ENCODE results near the gene MAML3. TPM values are rescaled to one million over a fixed set of nuclear protein-coding genes. Genes with fewer than 3 reads are reported as not detected.

The MAML3 gene
- total RNA-seq, 1 experiment from 2014 or later: 20.8 TPM

DNA sequence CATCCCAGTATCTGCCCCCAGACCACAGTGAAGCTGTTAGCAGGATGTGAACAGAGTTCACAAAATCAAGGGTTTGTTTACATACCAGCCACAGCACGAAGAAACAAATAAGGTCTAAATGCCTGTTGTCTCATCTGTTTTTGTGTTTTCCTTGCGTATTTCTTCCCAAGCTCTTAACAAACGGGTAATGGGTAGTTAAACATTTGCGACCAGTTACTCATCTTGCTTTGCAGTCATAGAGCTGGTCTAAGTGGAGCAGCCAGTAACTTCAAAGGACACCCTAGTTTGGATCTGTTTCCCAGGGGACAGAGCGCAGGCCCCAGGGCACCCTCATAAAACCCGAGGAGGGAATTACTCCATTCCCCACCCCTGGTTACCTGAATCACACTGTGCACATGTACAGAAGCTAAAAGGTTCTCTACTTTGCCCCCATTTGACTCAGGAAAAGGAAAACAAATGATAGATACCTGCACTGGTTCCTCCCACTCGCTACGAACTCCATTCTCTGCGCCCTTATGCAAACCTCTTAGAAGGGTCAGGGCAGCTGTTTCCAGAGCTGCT, 68.8 kb downstream of the MAML3 start:
- Histone ChIP-seq H3K27ac (ENCODE audit: low read length) (no peak overlapping the region), H3K9me2 (replicated peaks; ENCODE audit: insufficient read depth, low read length) (no peaks in the 10 kb centered on the region), H3K9me3 (ENCODE audit: low read length) (no peaks in the 10 kb centered on the region), H3K9ac (ENCODE audit: low read length) (no peak overlapping the region), H3K36me3 (ENCODE audit: insufficient read depth, low read length) (no peaks in the 10 kb centered on the region), H3K4me1 (ENCODE audit: low read length) (peaks cover 23% of the 10 kb centered on the region), H4K20me1 (ENCODE audit: insufficient read depth, low read depth, low read length) (no peaks in the 10 kb centered on the region), H3K4me3 (ENCODE audit: low read length) (no peak overlapping the region), H3K79me2 (ENCODE audit: low read length) (peaks cover 91% of the 10 kb centered on the region), H3K4me2 (ENCODE audit: low read depth, low read length, poor library complexity, severe bottlenecking) (no peak overlapping the region), H2AFZ (ENCODE audit: low read length) (no peak overlapping the region), H3K27me3 (ENCODE audit: low read length) (no peaks in the 10 kb centered on the region)
- no peak for DNase-seq

DNA sequence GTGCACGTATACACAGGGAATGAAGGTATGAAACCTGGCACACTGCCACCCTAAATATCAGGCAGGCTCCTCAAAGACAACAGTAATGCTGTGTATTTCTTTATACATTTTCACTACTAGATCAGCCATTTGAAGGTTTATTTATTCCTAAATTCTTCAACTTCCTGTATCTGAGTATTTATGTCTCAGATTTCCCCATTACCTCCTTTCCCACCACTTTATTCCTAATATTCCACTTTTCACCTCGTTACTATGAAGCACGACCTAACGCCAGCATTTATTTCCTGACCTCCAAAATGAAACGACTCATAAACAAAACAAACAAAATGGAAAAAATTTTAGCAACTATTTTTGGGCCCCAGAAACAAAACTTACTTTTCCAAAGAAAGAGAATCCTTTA, 69.6 kb downstream of the MAML3 start:
- H3K36me3 ChIP-seq (ENCODE audit: insufficient read depth, low read length): no peaks in the 10 kb centered on the region
- peaks cover 91% of the 10 kb centered on the region for H3K79me2 ChIP-seq (ENCODE audit: low read length)
- no peaks in the 10 kb centered on the region for H3K27me3 ChIP-seq (ENCODE audit: low read length)
- H3K9ac ChIP-seq (ENCODE audit: low read length): no peak overlapping the region
- H2AFZ ChIP-seq (ENCODE audit: low read length): no peak overlapping the region
- no peak overlapping the region for H3K27ac ChIP-seq (ENCODE audit: low read length)
- H3K4me1 ChIP-seq (ENCODE audit: low read length): peaks cover 30% of the 10 kb centered on the region
- no peak overlapping the region for H3K4me2 ChIP-seq (ENCODE audit: low read depth, low read length, poor library complexity, severe bottlenecking)
- no peaks in the 10 kb centered on the region for H3K9me2 ChIP-seq (replicated peaks; ENCODE audit: insufficient read depth, low read length)
- H4K20me1 ChIP-seq (ENCODE audit: insufficient read depth, low read depth, low read length): no peaks in the 10 kb centered on the region
- no peaks in the 10 kb centered on the region for H3K9me3 ChIP-seq (ENCODE audit: low read length)
- no peak for DNase-seq
- H3K4me3 ChIP-seq (ENCODE audit: low read length): no peak overlapping the region

DNA sequence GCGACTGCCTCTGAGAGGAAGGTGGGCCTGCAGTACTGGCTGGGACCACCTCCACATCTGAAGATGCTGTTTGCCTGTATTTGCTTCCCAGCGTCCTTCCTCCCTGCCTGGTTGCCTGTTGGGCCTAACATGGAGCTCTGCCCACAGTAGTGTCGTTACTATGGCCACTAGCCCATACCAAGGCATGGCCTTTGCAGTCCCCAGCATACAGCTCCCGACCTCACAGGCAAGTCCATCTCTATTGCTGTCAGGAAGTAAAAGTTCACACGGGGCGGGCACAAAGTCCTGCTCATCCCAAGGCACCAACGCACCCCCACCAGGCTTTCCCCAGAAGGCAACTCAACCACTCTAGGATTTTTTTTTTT, 71.6 kb downstream of the MAML3 start:
- no peaks in the 10 kb centered on the region for H3K36me3 ChIP-seq (ENCODE audit: insufficient read depth, low read length)
- H3K9me3 ChIP-seq (ENCODE audit: low read length): no peaks in the 10 kb centered on the region
- no peak overlapping the region for H3K4me2 ChIP-seq (ENCODE audit: low read depth, low read length, poor library complexity, severe bottlenecking)
- no peaks in the 10 kb centered on the region for H3K9me2 ChIP-seq (replicated peaks; ENCODE audit: insufficient read depth, low read length)
- no peaks in the 10 kb centered on the region for H3K27me3 ChIP-seq (ENCODE audit: low read length)
- peaks cover 31% of the 10 kb centered on the region for H3K4me1 ChIP-seq (ENCODE audit: low read length)
- H3K79me2 ChIP-seq (ENCODE audit: low read length): peaks cover 84% of the 10 kb centered on the region
- DNase-seq: no peak
- H3K4me3 ChIP-seq (ENCODE audit: low read length): no peak overlapping the region
- no peak overlapping the region for H2AFZ ChIP-seq (ENCODE audit: low read length)
- no peak overlapping the region for H3K9ac ChIP-seq (ENCODE audit: low read length)
- H3K27ac ChIP-seq (ENCODE audit: low read length): no peak overlapping the region
- H4K20me1 ChIP-seq (ENCODE audit: insufficient read depth, low read depth, low read length): no peaks in the 10 kb centered on the region

DNA sequence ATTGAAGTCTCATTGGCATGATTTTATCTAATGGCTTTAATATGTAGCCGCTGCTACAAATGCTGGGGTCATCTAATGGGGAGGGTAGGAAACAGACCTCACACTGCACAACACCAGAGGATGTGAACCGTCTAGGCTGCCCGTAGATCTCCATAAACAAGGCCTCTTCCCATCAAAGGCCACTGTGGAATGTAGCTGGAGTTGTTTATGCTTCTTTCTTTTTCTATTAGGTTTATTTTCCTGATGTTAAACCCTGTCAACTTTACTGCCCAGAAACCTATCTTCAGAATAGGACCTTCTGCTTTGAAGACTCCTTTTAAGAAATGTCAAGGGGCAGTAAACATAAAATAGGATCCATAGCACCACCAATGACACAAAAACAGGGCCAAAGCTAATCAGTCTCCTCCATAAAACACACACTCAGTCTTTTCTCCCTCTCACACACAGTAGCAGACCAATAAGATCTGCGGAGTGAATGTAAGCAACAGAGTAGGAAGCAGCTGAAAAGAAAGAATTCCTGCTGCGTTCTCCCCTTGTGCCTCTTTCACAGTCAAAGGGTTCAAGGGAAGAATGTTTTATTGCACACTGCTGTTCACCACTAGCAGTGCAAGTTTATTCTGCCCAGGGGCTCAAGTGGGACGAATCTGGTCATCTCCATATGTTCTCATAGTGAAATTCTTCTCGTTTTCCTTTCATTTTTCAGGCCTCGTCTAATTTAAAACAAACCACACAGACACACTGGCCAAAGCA, 72.2 kb downstream of the MAML3 start:
- no peaks in the 10 kb centered on the region for H3K9me2 ChIP-seq (replicated peaks; ENCODE audit: insufficient read depth, low read length)
- no peak overlapping the region for H3K4me3 ChIP-seq (ENCODE audit: low read length)
- no peaks in the 10 kb centered on the region for H3K27me3 ChIP-seq (ENCODE audit: low read length)
- H3K4me2 ChIP-seq (ENCODE audit: low read depth, low read length, poor library complexity, severe bottlenecking): peak overlapping the region; percentile 34
- no peaks in the 10 kb centered on the region for H3K36me3 ChIP-seq (ENCODE audit: insufficient read depth, low read length)
- no peak overlapping the region for H2AFZ ChIP-seq (ENCODE audit: low read length)
- no peak overlapping the region for H3K27ac ChIP-seq (ENCODE audit: low read length)
- H3K9ac ChIP-seq (ENCODE audit: low read length): no peak overlapping the region
- H4K20me1 ChIP-seq (ENCODE audit: insufficient read depth, low read depth, low read length): no peaks in the 10 kb centered on the region
- no peaks in the 10 kb centered on the region for H3K9me3 ChIP-seq (ENCODE audit: low read length)
- H3K4me1 ChIP-seq (ENCODE audit: low read length): peaks cover 31% of the 10 kb centered on the region
- H3K79me2 ChIP-seq (ENCODE audit: low read length): peaks cover 85% of the 10 kb centered on the region
- DNase-seq: no peak

DNA sequence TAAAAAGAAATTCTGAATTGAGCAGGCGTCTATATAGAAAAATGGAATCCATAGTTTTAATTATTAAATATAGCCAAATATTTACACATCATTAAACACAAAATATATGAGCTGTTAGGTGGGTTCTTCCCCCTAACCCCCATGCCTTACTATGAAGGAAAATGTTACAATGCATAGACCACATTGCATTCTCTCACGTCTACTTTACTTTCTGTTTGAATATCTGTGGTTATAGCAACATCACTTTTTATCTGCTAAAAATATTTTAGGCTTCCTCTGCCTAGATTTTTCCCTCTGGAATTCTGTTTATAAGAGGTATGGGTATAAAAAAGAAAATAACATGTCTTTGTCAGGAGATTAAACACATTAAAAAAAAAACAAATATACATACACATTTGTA, 73.1 kb downstream of the MAML3 start:
- no peaks in the 10 kb centered on the region for H3K27me3 ChIP-seq (ENCODE audit: low read length)
- peaks cover 87% of the 10 kb centered on the region for H3K79me2 ChIP-seq (ENCODE audit: low read length)

DNA sequence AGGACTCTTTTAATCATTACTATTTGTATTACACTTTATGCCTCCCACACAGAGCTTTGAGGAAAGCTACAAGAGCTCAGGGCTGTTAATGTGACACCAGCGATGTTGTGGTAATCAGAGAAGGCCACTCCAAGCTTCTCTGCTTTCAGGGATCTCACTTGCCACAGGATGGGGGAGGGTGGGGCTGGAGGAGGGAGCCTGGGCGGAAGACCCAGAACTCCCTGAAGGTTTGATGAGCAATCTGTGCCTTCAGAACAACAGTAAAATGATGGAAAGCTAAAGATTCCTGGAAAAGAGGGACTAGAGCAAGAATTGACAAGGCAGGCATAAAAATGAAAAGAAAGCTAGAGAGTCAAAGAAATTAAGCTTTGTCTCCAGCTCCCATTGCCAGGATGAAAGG, 75.6 kb downstream of the MAML3 start:
- no peaks in the 10 kb centered on the region for H3K9me3 ChIP-seq (ENCODE audit: low read length)
- H3K9me2 ChIP-seq (replicated peaks; ENCODE audit: insufficient read depth, low read length): no peaks in the 10 kb centered on the region
- H3K4me1 ChIP-seq (ENCODE audit: low read length): peaks cover 31% of the 10 kb centered on the region
- no peaks in the 10 kb centered on the region for H4K20me1 ChIP-seq (ENCODE audit: insufficient read depth, low read depth, low read length)
- H3K27ac ChIP-seq (ENCODE audit: low read length): no peak overlapping the region
- no peak for DNase-seq
- no peak overlapping the region for H3K4me3 ChIP-seq (ENCODE audit: low read length)
- no peak overlapping the region for H2AFZ ChIP-seq (ENCODE audit: low read length)
- H3K9ac ChIP-seq (ENCODE audit: low read length): no peak overlapping the region
- H3K27me3 ChIP-seq (ENCODE audit: low read length): no peaks in the 10 kb centered on the region
- H3K4me2 ChIP-seq (ENCODE audit: low read depth, low read length, poor library complexity, severe bottlenecking): no peak overlapping the region
- peaks cover 78% of the 10 kb centered on the region for H3K79me2 ChIP-seq (ENCODE audit: low read length)
- H3K36me3 ChIP-seq (ENCODE audit: insufficient read depth, low read length): no peaks in the 10 kb centered on the region

More for the DNA sequence above, 73.1 kb downstream of the MAML3 start:
- H3K27ac ChIP-seq (ENCODE audit: low read length): peak overlapping the region; percentile 7; the same call in 1 of the 2 replicates
- no peak overlapping the region for H3K4me3 ChIP-seq (ENCODE audit: low read length)
- DNase-seq: no peak
- H4K20me1 ChIP-seq (ENCODE audit: insufficient read depth, low read depth, low read length): no peaks in the 10 kb centered on the region
- no peak overlapping the region for H3K9ac ChIP-seq (ENCODE audit: low read length)
- no peaks in the 10 kb centered on the region for H3K36me3 ChIP-seq (ENCODE audit: insufficient read depth, low read length)
- no peak overlapping the region for H2AFZ ChIP-seq (ENCODE audit: low read length)
- peak overlapping the region; percentile 34 for H3K4me2 ChIP-seq (ENCODE audit: low read depth, low read length, poor library complexity, severe bottlenecking)
- no peaks in the 10 kb centered on the region for H3K9me2 ChIP-seq (replicated peaks; ENCODE audit: insufficient read depth, low read length)
- H3K9me3 ChIP-seq (ENCODE audit: low read length): no peaks in the 10 kb centered on the region
- peaks cover 31% of the 10 kb centered on the region for H3K4me1 ChIP-seq (ENCODE audit: low read length)

DNA sequence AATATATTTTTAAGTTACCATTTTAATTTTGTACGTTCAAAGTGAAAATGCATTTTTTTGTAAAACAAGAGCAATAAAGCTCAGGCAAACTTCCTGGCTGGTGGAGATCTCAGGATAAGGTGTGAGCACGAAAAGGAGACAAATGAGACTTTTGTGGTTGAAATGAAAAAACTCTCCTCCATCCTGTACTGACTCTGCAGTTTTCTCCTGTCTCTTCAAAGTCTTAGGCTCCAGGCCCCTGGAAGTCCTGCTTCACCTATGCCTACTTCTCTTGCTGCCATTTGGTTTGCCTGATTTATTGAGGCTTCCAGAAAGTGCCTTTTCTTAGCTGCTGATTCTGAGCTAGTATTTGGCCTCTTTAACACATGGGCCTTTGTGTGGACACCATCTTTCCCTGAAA, 77.7 kb downstream of the MAML3 start:
- Histone ChIP-seq H3K9me2 (replicated peaks; ENCODE audit: insufficient read depth, low read length) (no peaks in the 10 kb centered on the region), H3K4me2 (ENCODE audit: low read depth, low read length, poor library complexity, severe bottlenecking) (no peak overlapping the region), H3K9ac (ENCODE audit: low read length) (no peak overlapping the region), H2AFZ (ENCODE audit: low read length) (no peak overlapping the region), H3K27ac (ENCODE audit: low read length) (no peak overlapping the region), H4K20me1 (ENCODE audit: insufficient read depth, low read depth, low read length) (no peaks in the 10 kb centered on the region), H3K9me3 (ENCODE audit: low read length) (no peaks in the 10 kb centered on the region), H3K79me2 (ENCODE audit: low read length) (peaks cover 74% of the 10 kb centered on the region), H3K27me3 (ENCODE audit: low read length) (no peaks in the 10 kb centered on the region), H3K4me3 (ENCODE audit: low read length) (no peak overlapping the region), H3K4me1 (ENCODE audit: low read length) (peaks cover 30% of the 10 kb centered on the region), H3K36me3 (ENCODE audit: insufficient read depth, low read length) (no peaks in the 10 kb centered on the region)
- DNase-seq: no peak

DNA sequence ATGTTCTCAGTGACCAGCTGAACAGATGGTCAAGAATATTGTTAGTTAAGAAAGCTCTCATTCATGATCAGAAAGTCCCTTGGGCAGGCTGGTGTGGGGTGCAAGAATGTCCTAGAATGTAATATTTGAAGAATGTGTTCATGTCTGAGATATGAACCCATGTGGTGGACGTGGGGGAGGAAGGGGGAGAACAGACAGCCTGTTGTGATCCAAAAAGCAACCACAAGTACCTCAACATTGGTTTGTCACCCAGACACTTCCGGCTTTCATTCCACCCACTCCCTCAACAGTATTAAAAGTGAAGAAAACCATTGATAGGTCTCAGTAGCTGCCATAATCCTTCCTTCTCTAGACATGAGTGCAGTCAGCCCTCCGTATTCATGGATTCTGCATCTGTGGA, 82.2 kb downstream of the MAML3 start:
- peak overlapping the region; percentile 20; the same call in 1 of the 2 replicates for H3K27ac ChIP-seq (ENCODE audit: low read length)
- no peaks in the 10 kb centered on the region for H3K27me3 ChIP-seq (ENCODE audit: low read length)
- H4K20me1 ChIP-seq (ENCODE audit: insufficient read depth, low read depth, low read length): no peaks in the 10 kb centered on the region
- H3K4me2 ChIP-seq (ENCODE audit: low read depth, low read length, poor library complexity, severe bottlenecking): peak overlapping the region; percentile 39
- H3K9me2 ChIP-seq (replicated peaks; ENCODE audit: insufficient read depth, low read length): no peaks in the 10 kb centered on the region
- no peak overlapping the region for H3K4me3 ChIP-seq (ENCODE audit: low read length)
- peaks cover 69% of the 10 kb centered on the region for H3K79me2 ChIP-seq (ENCODE audit: low read length)
- H3K9me3 ChIP-seq (ENCODE audit: low read length): no peaks in the 10 kb centered on the region
- no peaks in the 10 kb centered on the region for H3K36me3 ChIP-seq (ENCODE audit: insufficient read depth, low read length)
- peaks cover 27% of the 10 kb centered on the region for H3K4me1 ChIP-seq (ENCODE audit: low read length)
- H2AFZ ChIP-seq (ENCODE audit: low read length): no peak overlapping the region
- no peak overlapping the region for H3K9ac ChIP-seq (ENCODE audit: low read length)
- DNase-seq: no peak

Measured in Karpas-422 (cell line).